ENCODE data around the gene LAMA3.

LAMA3 gene

GRCh38 chr18:23868136-23868785 is 179.0 kb downstream of the LAMA3 start:
- DNase-seq (ENCODE audit: extremely low read depth, low read depth), result no peak
- H3K4me3 ChIP-seq (replicated peaks; ENCODE audit: low read depth, low read length), result no peak overlapping the region
- TF ChIP-seq, protein P1, sequence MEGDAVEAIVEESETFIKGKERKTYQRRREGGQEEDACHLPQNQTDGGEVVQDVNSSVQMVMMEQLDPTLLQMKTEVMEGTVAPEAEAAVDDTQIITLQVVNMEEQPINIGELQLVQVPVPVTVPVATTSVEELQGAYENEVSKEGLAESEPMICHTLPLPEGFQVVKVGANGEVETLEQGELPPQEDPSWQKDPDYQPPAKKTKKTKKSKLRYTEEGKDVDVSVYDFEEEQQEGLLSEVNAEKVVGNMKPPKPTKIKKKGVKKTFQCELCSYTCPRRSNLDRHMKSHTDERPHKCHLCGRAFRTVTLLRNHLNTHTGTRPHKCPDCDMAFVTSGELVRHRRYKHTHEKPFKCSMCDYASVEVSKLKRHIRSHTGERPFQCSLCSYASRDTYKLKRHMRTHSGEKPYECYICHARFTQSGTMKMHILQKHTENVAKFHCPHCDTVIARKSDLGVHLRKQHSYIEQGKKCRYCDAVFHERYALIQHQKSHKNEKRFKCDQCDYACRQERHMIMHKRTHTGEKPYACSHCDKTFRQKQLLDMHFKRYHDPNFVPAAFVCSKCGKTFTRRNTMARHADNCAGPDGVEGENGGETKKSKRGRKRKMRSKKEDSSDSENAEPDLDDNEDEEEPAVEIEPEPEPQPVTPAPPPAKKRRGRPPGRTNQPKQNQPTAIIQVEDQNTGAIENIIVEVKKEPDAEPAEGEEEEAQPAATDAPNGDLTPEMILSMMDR (IDR thresholded peaks at IDR 0.05; ENCODE audit: low read depth, low read length, missing control alignments), result no peak

DNA sequence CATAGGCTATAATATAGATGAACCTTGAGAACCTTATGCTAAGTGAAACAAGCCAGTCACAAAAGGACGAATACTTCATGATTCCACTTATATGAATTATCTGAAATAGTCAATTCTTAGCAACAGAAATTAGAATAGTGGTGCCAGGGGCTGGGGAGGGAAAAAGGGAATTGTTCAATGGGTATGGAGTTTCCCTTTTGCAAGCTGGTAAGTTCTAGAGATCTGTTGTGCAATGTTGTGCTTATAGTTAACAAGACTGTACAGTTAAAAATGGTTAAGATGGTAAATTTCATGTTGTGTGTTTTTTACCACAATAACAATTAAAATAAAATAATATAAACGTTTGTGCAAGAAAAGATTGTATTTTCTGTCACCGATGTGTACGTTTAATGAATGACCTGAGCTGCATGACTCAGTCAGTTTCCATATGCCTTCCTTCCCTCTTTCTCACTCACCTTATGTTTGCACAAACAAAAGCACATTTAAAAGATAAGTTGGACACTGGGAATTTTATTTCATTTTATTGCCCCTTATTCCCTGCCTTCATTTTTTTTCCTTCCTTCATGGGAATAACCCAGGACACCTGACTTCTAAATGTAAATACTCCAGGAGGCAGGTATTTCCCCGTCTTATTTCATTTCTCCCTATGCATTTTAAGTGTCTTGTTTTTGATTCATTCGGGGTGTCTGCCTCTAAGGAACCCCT is 181.6 kb downstream of the LAMA3 start:
- DNase-seq (ENCODE audit: extremely low read depth, low read depth), result no peak
- TF ChIP-seq, protein P1 (IDR thresholded peaks at IDR 0.05; ENCODE audit: low read depth, low read length, missing control alignments), result no peak
- no peak overlapping the region for H3K4me3 ChIP-seq (replicated peaks; ENCODE audit: low read depth, low read length)

DNA sequence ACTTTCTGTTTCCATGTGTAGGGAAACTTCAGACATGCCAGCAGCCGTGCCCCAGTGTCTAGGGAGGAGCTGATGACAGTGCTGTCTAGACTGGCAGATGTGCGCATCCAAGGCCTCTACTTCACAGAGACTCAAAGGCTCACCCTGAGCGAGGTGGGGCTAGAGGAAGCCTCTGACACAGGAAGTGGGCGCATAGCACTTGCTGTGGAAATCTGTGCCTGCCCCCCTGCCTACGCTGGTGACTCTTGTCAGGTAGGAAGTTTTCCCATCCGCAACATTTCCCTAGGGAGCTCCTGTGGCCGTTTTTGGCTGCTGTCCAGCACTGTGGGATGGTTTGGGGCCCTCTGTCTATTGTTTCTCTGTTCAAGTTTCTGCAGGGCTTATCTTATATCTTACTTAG is 182.2 kb downstream of the LAMA3 start:
- DNase-seq (ENCODE audit: extremely low read depth, low read depth), result no peak
- TF ChIP-seq, protein P1 (IDR thresholded peaks at IDR 0.05; ENCODE audit: low read depth, low read length, missing control alignments), result no peak
- no peak overlapping the region for H3K4me3 ChIP-seq (replicated peaks; ENCODE audit: low read depth, low read length)

DNA sequence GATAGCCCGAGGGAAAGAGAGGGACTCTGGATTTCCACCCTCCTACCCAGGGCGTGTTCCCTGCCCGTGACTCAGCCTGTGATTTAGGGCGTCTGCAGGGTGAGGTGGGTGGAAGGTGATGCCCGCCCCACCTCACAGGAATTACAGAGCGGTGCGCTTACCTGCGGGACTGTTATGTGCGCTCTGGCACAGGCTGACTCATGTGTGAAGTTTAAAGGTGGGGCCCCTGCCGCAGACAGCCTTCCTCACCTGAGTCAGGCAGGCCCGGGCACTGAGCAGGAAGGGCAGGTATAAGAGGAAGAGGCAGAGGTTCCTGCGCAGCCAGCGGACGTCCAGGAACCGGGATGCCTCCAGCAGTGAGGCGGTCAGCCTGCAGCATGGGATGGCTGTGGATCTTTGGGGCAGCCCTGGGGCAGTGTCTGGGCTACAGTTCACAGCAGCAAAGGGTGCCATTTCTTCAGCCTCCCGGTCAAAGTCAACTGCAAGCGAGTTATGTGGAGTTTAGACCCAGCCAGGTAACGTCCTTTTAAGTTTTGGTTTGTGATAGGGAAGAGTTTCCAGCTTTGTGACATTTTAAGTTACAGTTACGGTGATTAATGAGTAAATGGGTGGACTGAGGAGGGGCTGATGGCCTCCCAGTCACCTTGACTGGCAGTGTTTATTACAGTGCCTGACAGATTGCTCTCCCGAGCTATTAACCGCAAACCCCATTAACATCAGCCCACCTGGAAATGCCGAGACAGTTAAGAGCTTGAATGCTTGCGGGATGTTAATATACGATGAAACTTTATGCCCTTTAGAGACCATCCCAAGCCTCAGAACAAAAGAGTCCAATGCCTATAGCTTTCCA is 183.7 kb downstream of the LAMA3 start:
- TF ChIP-seq, protein P1 (IDR thresholded peaks at IDR 0.05; ENCODE audit: low read depth, low read length, missing control alignments), result no peak
- no peak for DNase-seq (ENCODE audit: extremely low read depth, low read depth)
- no peak overlapping the region for H3K4me3 ChIP-seq (replicated peaks; ENCODE audit: low read depth, low read length)

DNA sequence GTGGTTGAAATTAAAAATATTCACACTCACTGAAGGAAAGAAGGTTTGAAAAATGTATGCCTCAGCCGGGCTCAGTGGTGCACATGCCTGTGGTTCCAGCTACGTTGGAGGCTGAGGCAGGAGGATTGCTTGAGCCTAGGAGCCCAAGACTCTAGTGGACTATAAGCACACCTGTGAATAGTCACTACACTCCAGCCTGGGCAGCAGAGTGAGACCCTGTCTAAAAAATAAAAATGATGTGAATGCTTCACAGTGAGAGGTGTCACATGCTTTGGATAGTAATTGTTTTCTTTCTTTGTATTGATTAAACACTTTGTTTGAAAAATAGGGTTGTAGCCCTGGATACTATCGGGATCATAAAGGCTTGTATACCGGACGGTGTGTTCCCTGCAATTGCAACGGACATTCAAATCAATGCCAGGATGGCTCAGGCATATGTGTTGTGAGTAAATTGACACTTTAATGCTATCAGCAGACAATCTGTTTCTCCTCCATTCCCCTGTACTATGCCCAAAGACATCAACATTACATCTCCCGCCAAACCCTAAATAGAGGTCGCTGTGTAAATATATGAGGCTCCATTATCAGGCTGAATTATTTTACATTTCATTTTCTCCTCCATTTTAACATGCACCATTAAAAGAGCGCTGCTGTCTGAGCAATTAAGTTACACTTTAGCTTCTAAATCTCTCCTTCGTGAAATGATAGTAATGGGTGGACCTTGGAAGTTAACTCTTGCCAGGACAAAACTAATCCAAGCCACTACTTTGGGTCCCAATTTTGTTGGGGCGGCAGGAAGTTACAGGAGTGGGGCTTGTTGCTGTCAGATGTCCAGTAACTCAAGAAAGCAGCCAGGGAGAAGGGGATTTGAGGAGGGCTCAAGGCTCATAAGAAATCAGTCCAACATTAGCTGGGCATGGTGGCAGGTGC is 187.0 kb downstream of the LAMA3 start:
- H3K4me3 ChIP-seq (replicated peaks; ENCODE audit: low read depth, low read length), result no peak overlapping the region
- DNase-seq (ENCODE audit: extremely low read depth, low read depth), result no peak
- TF ChIP-seq, protein P1 (IDR thresholded peaks at IDR 0.05; ENCODE audit: low read depth, low read length, missing control alignments), result no peak

GRCh38 chr18:23876921-23877320 is 187.7 kb downstream of the LAMA3 start:
- TF ChIP-seq, protein P1 (IDR thresholded peaks at IDR 0.05; ENCODE audit: low read depth, low read length, missing control alignments), result no peak
- no peak overlapping the region for H3K4me3 ChIP-seq (replicated peaks; ENCODE audit: low read depth, low read length)
- DNase-seq (ENCODE audit: extremely low read depth, low read depth), result no peak
